Measurements from ENCODE around the gene PTH1R.

GRCh38 chr3:46851364-46852333 lies 25.9 kb upstream of the PTH1R start:
- no peak for TF ChIP-seq CTCF (IDR thresholded peaks at IDR 0.05)
- no peak for TF ChIP-seq EZH2 (IDR thresholded peaks at IDR 0.05)
- no peak for TF ChIP-seq EZH2phosphoT487 (IDR thresholded peaks at IDR 0.05)

All from neural progenitor cell (in vitro differentiated cells).